K562 (cell line): Measurements from ENCODE around the gene NPDC1. TPM values are rescaled to one million over a fixed set of nuclear protein-coding genes. Genes with fewer than 3 reads are reported as not detected.

ENCODE experiments used
- ATAC-seq: fragments of 200-7000 bp; cut with Tn5 transposase; 3 replicates; pipeline ENCODE4 v1.9.1; 2020; ENCODE audit warnings: moderate library complexity
- BruUV-seq: library from RNA; stranded (reverse); fragments of 400-500 nt; replicated peaks from 2 replicates; lab custom pipeline; 2021; lab: Mats Ljungman, UMichigan
- CTCF ChIA-PET: fragments of 300-600 bp; formaldehyde crosslinking; extraction: SDS; loops from one replicate; lab custom pipeline; 2021; ENCODE audit warnings: low intra/inter-chr PET ratio; lab: Yijun Ruan, JAX
- POLR2A ChIA-PET: fragments of 300-600, 350-650 bp; sonication (Branson Sonifier 250); formaldehyde crosslinking; extraction: SDS; loops from one replicate; lab custom pipeline; 2021; ENCODE audit warnings: antibody characterized with exemption, inconsistent platforms; lab: Yijun Ruan, JAX
- DNase-seq, 4 experiments: peaks; one replicate each; pipeline versions ENCODE4 v3.0.0 to v3.0.0-alpha.2; 2011 to 2018; ENCODE audit warnings: low spot score in 3 of 4, mixed read lengths in 3 of 4; ENCODE audit errors: extremely low read depth in 1 of 4
- FAIRE-seq: peaks from 2 replicates; lab custom pipeline; 2011; peaks lifted over from hg19 to GRCh38; lab: Jason Lieb, UNC
- H2AFZ ChIP-seq: 2 replicates; pipeline ENCODE4 v1.6.0; 2011; ENCODE audit warnings: low read depth, low read length, control low read depth, inconsistent platforms
- H3K27ac ChIP-seq: fragments of 200-600 bp; 3 replicates; pipeline ENCODE4 v1.8.0; 2011; ENCODE audit warnings: low read depth, mild to moderate bottlenecking, control low read depth, inconsistent platforms, low read length, moderate library complexity, mixed read lengths; ENCODE audit errors: extremely low read depth
- H3K27me3 ChIP-seq, 2 experiments: fragments of 300-600 bp in 1 of 2; 2 replicates in 1 of 2; 3 replicates in 1 of 2; pipeline versions ENCODE4 v1.6.0 to v1.8.0; 2011; ENCODE audit warnings: inconsistent platforms in 2 of 2, low read length in 2 of 2, mild to moderate bottlenecking in 1 of 2, mixed read lengths in 1 of 2, moderate library complexity in 1 of 2; ENCODE audit not compliant: control insufficient read depth in 2 of 2, insufficient read depth in 2 of 2
- H3K36me3 ChIP-seq: fragments of 300-600 bp; 3 replicates; pipeline ENCODE4 v1.8.0; 2011; ENCODE audit warnings: mild to moderate bottlenecking, low read length, inconsistent platforms; ENCODE audit not compliant: control insufficient read depth, insufficient read depth
- H3K4me1 ChIP-seq, 2 experiments: fragments of 200-600 bp in 1 of 2; replicated peaks in 1 of 2; 2 replicates in 1 of 2; 3 replicates in 1 of 2; pipeline versions ENCODE4 v1.5.1 to v1.8.0; 2011; ENCODE audit warnings: inconsistent platforms in 2 of 2, low read length in 2 of 2, mild to moderate bottlenecking in 1 of 2, mixed read lengths in 1 of 2, moderate library complexity in 1 of 2; ENCODE audit not compliant: control insufficient read depth in 2 of 2, insufficient read depth in 2 of 2
- H3K4me2 ChIP-seq: 2 replicates; pipeline ENCODE4 v1.6.1; 2011; ENCODE audit warnings: low read length, control low read depth, inconsistent platforms, mixed read lengths; ENCODE audit not compliant: insufficient read depth
- H3K4me3 ChIP-seq: fragments of 200-600 bp; sonication (generic), shearing (Covaris generic); 2 replicates; pipeline ENCODE4 v1.5.1; 2016; ENCODE audit warnings: control low read depth, inconsistent platforms
- H3K79me2 ChIP-seq: fragments of 200-600 bp; 3 replicates; pipeline ENCODE4 v1.8.0; 2011; ENCODE audit warnings: low read length, inconsistent platforms; ENCODE audit not compliant: control insufficient read depth, insufficient read depth
- H3K9ac ChIP-seq, 2 experiments: 2 replicates each; pipeline versions ENCODE4 v1.6.0 to v1.6.1; 2011; ENCODE audit warnings: low read depth in 2 of 2, low read length in 2 of 2, control low read depth in 1 of 2, inconsistent platforms in 1 of 2, mild to moderate bottlenecking in 1 of 2, mixed read lengths in 1 of 2; ENCODE audit not compliant: insufficient read depth in 1 of 2
- H3K9me1 ChIP-seq: one replicate; pipeline ENCODE4 v1.6.0; 2011; ENCODE audit warnings: inconsistent platforms, mild to moderate bottlenecking, low read length, moderate library complexity; ENCODE audit not compliant: control insufficient read depth, insufficient read depth
- H3K9me3 ChIP-seq: replicated peaks from 2 replicates; pipeline ENCODE4 v1.5.1; 2011; ENCODE audit warnings: low read depth, low read length, inconsistent platforms; ENCODE audit not compliant: control insufficient read depth, insufficient read depth
- H4K20me1 ChIP-seq: replicated peaks from 2 replicates; pipeline ENCODE4 v1.6.1; 2011; ENCODE audit warnings: low read length, inconsistent platforms, mixed read lengths; ENCODE audit not compliant: control insufficient read depth, insufficient read depth
- FOXK1 ChIP-seq: sonication (generic); formaldehyde crosslinking; IDR thresholded peaks from 2 replicates; pipeline ENCODE4 v1.8.0; 2022; ENCODE audit warnings: missing genetic modification reagents, mild to moderate bottlenecking, borderline replicate concordance
- GTF2E2 ChIP-seq: fragments of 200-800 bp; sonication (Bioruptor generic); IDR thresholded peaks from 2 replicates; pipeline ENCODE4 v1.6.1; 2016; ENCODE audit warnings: missing genetic modification characterization, missing compliant biosample characterization
- HNRNPK ChIP-seq: fragments of 200-400 bp; formaldehyde crosslinking; IDR thresholded peaks from one replicate; pipeline ENCODE4 v1.6.1; 2018; ENCODE audit warnings: mild to moderate bottlenecking, low read depth, low read length; ENCODE audit not compliant: poor library complexity, severe bottlenecking
- MCM3 ChIP-seq: fragments of 450-650 bp; IDR thresholded peaks from 2 replicates; pipeline ENCODE4 v1.6.1; 2016
- MTA1 ChIP-seq: fragments of 450-650 bp; IDR thresholded peaks from 2 replicates; pipeline ENCODE4 v1.6.1; 2017; ENCODE audit warnings: borderline replicate concordance
- POLR2B ChIP-seq: fragments of 450-650 bp; IDR thresholded peaks from 2 replicates; pipeline ENCODE4 v1.6.1; 2018; ENCODE audit warnings: low read depth; ENCODE audit not compliant: partially characterized antibody
- POLR2G ChIP-seq: fragments of 200-400 bp; formaldehyde crosslinking; IDR thresholded peaks from 2 replicates; pipeline ENCODE4 v1.6.1; 2017; ENCODE audit warnings: low read depth, mild to moderate bottlenecking, antibody characterized with exemption, low read length, moderate library complexity
- RBFOX2 ChIP-seq: fragments of 200-400 bp; formaldehyde crosslinking; IDR thresholded peaks from 2 replicates; pipeline ENCODE4 v1.6.1; 2017; ENCODE audit warnings: low read depth, mild to moderate bottlenecking, low read length, moderate library complexity
- ZBED1 ChIP-seq: IDR thresholded peaks from 2 replicates; pipeline ENCODE4 v1.6.1; 2014
- ZBTB7A ChIP-seq: IDR thresholded peaks from 2 replicates; pipeline ENCODE4 v1.6.1; 2011; ENCODE audit warnings: low read depth, mild to moderate bottlenecking, low read length, moderate library complexity, borderline replicate concordance; ENCODE audit not compliant: control insufficient read depth
- ZNF347 ChIP-seq: fragments of 450-650 bp; formaldehyde crosslinking; IDR thresholded peaks from 2 replicates; pipeline ENCODE4 v1.4.0; 2020; ENCODE audit warnings: low read depth, mild to moderate bottlenecking, moderate library complexity
- ZNF644 ChIP-seq: fragments of 200-800 bp; sonication (Bioruptor generic); IDR thresholded peaks from 2 replicates; pipeline ENCODE4 v1.6.1; 2016; ENCODE audit warnings: low read depth, missing genetic modification characterization, missing compliant biosample characterization
- WGBS: fragments of 100-300 bp; shearing (Covaris generic); methylation state at CpG from one replicate; pipeline ENCODE4 v1.1.6; 2016; ENCODE audit warnings: low coverage, mixed read lengths; ENCODE audit not compliant: insufficient coverage; ENCODE audit errors: missing lambda C conversion rate; 5-methylcytosine and 5-hydroxymethylcytosine counted together
- in situ Hi-C: fragments of 300-500 bp; cut with MboI; formaldehyde crosslinking; loops from 4 replicates; pipeline ENCODE4 v1.15.0; 2018; ENCODE audit warnings: inconsistent platforms, mixed read lengths
- intact Hi-C: fragments of 100-400 bp; cut with micrococcal nuclease; formaldehyde crosslinking; loops from 2 replicates; pipeline ENCODE4 v1.14.2; 2022
- polyA plus RNA-seq, 8 experiments: library from polyadenylated mRNA; depleted of rRNA in 4 of 8; stranded (reverse) in 5 of 8; unstranded in 3 of 8; fragments of >200 nt; fragmentation: Nextera tagmentation in 2 of 8; fragmentation: Illumina TruSeq in 1 of 8; extraction: Ambion mirVana in 2 of 8; extraction: Trizol in 1 of 8; gene quantifications; 2 replicates each; pipeline versions ENCODE4 v1.2.1 to v1.2.3, GENCODE V29; 2011 to 2014; ENCODE audit warnings: inconsistent platforms in 1 of 8, missing spikeins in 1 of 8
- total RNA-seq, 7 experiments: library from RNA; depleted of rRNA in 6 of 7; stranded (reverse); fragments of >200 nt in 6 of 7; fragmentation: Illumina TruSeq in 2 of 7; extraction: Trizol in 2 of 7; gene quantifications; 2 replicates each; pipeline versions ENCODE4 v1.2.1 to v1.2.3, GENCODE V29; 2011 to 2021; ENCODE audit warnings: low replicate concordance in 1 of 7
- TF ChIP-seq, protein P1 (sequence below): sonication (generic); formaldehyde crosslinking; IDR thresholded peaks from 2 replicates; pipeline ENCODE4 v1.9.0; 2022; ENCODE audit warnings: mild to moderate bottlenecking, missing genetic modification reagents
- TF ChIP-seq, protein P2 (sequence below): fragments of 250-450 bp; sonication (Bioruptor Pico); IDR thresholded peaks from 2 replicates; pipeline ENCODE4 v1.8.0; 2022; ENCODE audit warnings: inconsistent platforms

The NPDC1 gene
- total and polyA plus RNA-seq, 9 of the 15 experiments (the other 6 are each of a cell fraction or from before 2014, with no cell fraction given): 0.06 to 2.1 (median 0.53) TPM; not detected in 3

DNA sequence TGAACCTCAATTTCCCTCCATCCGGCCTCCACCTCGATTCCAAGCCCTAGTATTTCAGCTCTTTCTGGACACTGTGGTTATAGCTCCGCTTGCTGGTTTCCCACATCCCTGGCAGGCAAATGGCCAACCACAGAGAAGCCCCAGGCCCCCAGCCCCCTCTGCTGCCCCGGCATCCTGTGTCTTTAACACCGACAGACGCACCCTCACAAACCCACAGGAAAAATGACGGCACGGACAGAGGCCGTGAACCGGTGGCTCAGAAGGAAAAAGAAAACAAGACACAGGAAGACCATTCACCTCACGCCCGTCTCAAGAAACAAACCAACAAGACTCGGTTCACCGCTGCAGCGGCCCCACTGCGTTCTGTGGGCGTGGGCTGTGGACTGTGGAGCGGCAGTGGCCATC is 48.1 kb downstream of the NPDC1 start:
- Histone ChIP-seq H3K4me1 (peaks cover 27 to 63% of the 10 kb centered on the region in 2 experiments; a peak in 4 of 5 replicates), H3K27me3 (no peaks in the 10 kb centered on the region), H3K9ac (peak overlapping the region in 1 of 2 experiments; percentile 65; a peak in 1 of 4 replicates), H3K9me1 (no peaks in the 10 kb centered on the region), H3K9me3 (no peaks in the 10 kb centered on the region; the same call in 1 of the 2 replicates), H3K27ac (peak overlapping the region; percentile 19; the same call in 1 of the 3 replicates), H4K20me1 (no peaks in the 10 kb centered on the region), H3K4me3 (no peak overlapping the region), H3K4me2 (no peak overlapping the region; the same call in 1 of the 2 replicates), H3K79me2 (peaks cover 12% of the 10 kb centered on the region), H3K36me3 (peaks cover 22% of the 10 kb centered on the region; the same call in 1 of the 3 replicates), H2AFZ (no peak overlapping the region)
- no TSS peak for BruUV-seq
- ChIA-PET POLR2A (no interaction called here), CTCF (no interaction called here)
- ATAC-seq (no peak), FAIRE-seq (no peak), DNase-seq (no peak)
- peak; percentile 17; the same call in 1 of the 2 replicates for TF ChIP-seq ZBTB7A
- TF ChIP-seq FOXK1 (CRISPR knock-in tag): no peak
- TF ChIP-seq RBFOX2: 0 out of 2 replicates have a peak, but pooled peaks have one; percentile 14
- WGBS: 59% methylated on average over 14 of the region's 18 CpGs
- intact Hi-C loops (no loop called here), in situ Hi-C loops (no loop called here)

DNA sequence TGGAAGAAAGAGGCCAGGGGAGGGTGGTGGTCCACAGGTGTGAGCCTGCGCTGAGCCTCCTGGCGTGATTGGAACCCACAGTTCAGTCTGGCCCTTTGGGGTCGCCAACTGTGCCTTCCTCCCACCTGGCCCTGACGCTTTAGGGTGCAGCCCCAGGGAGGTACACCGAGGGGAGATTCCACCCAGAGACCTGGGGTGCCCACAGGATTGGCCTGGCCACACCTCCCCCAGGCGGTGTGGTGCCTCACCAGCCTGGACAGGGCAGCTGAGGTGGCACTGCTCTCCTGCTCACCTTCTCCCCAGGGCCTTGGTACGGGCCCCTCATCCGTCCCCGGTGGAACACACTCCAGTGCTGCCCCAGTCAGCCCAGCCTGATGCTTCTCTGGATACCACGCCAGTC is 48.6 kb downstream of the NPDC1 start:
- ChIA-PET POLR2A (interaction anchor here (0.6 kb wide), 2 partner anchors 32 to 159 kb away, joined by 3 read pairs; no protein-coding TSS in a partner anchor), CTCF (no interaction called here)
- no peak overlapping the region; the same call in 1 of the 2 replicates for H3K4me2 ChIP-seq
- no TSS peak for BruUV-seq
- peak overlapping the region in 1 of 2 experiments; percentile 88; a peak in 2 of 4 replicates for H3K9ac ChIP-seq
- H3K27ac ChIP-seq: no peak overlapping the region
- peaks cover 27 to 65% of the 10 kb centered on the region in 2 experiments; a peak in 4 of 5 replicates for H3K4me1 ChIP-seq
- no peak overlapping the region for H2AFZ ChIP-seq
- H3K79me2 ChIP-seq: peaks cover 17% of the 10 kb centered on the region
- FAIRE-seq (no peak), DNase-seq (no peak), ATAC-seq (no peak)
- H4K20me1 ChIP-seq: no peaks in the 10 kb centered on the region
- WGBS: 70% methylated on average over 9 of the region's 10 CpGs
- in situ Hi-C loops (no loop called here), intact Hi-C loops (no loop called here)
- TF ChIP-seq HNRNPK (no peak), ZBED1 (no peak), MCM3 (no peak), ZNF644 (tag) (no peak), ZNF347 (no peak), MTA1 (no peak), POLR2B (no peak), POLR2G (peak; percentile 14), GTF2E2 (tag) (no peak)
- TF ChIP-seq, protein P1, sequence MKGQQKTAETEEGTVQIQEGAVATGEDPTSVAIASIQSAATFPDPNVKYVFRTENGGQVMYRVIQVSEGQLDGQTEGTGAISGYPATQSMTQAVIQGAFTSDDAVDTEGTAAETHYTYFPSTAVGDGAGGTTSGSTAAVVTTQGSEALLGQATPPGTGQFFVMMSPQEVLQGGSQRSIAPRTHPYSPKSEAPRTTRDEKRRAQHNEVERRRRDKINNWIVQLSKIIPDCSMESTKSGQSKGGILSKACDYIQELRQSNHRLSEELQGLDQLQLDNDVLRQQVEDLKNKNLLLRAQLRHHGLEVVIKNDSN (CRISPR knock-in tag): 0 out of 2 replicates have a peak, but pooled peaks have one; percentile 6
- TF ChIP-seq, protein P2, sequence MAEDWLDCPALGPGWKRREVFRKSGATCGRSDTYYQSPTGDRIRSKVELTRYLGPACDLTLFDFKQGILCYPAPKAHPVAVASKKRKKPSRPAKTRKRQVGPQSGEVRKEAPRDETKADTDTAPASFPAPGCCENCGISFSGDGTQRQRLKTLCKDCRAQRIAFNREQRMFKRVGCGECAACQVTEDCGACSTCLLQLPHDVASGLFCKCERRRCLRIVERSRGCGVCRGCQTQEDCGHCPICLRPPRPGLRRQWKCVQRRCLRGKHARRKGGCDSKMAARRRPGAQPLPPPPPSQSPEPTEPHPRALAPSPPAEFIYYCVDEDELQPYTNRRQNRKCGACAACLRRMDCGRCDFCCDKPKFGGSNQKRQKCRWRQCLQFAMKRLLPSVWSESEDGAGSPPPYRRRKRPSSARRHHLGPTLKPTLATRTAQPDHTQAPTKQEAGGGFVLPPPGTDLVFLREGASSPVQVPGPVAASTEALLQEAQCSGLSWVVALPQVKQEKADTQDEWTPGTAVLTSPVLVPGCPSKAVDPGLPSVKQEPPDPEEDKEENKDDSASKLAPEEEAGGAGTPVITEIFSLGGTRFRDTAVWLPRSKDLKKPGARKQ: no peak
- peaks cover 22% of the 10 kb centered on the region; the same call in 1 of the 3 replicates for H3K36me3 ChIP-seq
- H3K9me1 ChIP-seq: no peaks in the 10 kb centered on the region
- H3K4me3 ChIP-seq: no peak overlapping the region
- H3K27me3 ChIP-seq: no peaks in the 10 kb centered on the region
- no peaks in the 10 kb centered on the region; the same call in 1 of the 2 replicates for H3K9me3 ChIP-seq
